Limb (tissue), 2 donors: ENCODE results near the gene BNC2.
"Not testable (repeated sequence)": the region's sequence is repeated elsewhere in the genome, so short reads cannot be mapped to it uniquely, and the experiment has no call there.

Experiments used
- DNase-seq, 2 donors: peaks; one replicate each; pipeline ENCODE4 v3.0.0-alpha.2; 2016; ENCODE audit errors: extremely low spot score in 2 of 2

BNC2 gene

DNA sequence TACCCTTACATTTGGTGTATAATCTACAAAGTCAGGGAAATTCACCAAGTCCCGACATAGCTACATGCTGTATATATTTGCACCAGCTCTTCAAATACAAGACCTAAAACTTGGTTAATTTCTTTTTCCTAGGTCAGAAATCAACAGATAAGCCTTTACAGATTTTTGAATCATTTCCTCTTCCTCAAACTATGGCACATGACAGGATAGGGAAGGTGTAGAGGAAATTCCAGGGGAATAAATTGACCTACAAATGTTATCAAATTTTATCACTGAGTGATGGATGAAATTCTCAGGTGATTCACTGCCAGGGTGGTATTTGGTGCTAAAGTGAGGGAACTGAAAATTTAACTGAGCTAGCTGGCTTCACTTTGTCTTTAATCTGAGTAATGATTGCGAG lies 360.0 kb downstream of the BNC2 start:
- DNase-seq: no peak

DNA sequence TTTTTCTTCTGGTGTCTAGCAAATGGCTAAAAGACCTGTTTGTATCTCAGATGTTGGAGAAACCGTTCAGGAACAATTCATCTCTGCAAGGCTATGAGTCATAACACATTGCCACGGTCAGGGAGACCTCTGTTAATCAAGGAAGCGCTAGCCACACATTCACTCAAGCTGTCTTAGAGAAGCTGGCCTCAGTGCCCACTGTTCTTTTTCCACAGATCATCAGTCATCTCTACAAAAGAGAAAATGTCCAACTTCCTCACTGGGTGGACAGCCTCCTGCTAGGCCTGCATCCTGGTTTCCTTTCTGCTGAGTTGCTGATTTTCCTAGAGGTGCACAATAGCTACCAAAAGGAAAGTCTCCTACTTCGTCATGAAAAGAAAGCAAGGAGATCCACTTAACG lies 360.5 kb downstream of the BNC2 start:
- DNase-seq: no peak

DNA sequence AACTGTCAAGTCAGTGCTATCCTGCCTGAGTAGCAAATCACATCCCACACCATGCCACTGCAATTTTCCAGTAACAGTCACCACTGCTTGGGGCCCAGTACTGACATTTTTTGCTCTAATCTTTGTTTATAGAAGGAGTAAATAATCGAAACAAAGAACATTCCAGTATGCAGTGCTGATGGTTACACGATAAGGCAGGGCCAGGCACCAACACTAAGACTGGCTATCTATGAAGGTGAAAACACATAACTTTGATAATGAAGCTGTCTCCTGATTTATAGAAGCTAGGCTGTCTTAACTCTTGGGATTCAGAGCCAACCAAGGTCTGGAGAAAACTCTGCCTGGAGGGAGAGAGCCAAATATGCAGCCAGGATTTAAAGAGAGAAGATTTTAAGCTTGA lies 365.3 kb downstream of the BNC2 start:
- no peak for DNase-seq

GRCh38 chr9:16501726-16502125 lies 368.7 kb downstream of the BNC2 start:
- no peak for DNase-seq

DNA sequence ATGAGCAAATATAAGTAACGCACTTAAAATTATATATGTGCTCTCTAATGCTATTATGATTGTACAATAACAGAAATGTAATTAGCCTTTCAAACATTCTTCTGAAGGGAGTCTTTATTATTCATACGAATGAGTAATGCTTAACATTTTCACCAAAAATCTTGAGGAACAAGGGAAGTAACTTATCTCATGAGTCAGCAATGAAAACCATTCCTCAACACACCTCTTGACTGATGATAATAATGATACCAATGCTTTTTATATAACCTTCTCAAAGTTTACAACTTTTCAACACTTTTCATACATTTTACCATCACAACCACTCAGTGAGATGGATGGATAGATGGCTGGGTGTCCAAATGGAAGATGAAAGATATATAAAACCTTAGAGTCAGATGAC lies 369.3 kb downstream of the BNC2 start:
- no peak for DNase-seq

GRCh38 chr9:16500386-16500785 lies 370.1 kb downstream of the BNC2 start:
- no peak for DNase-seq

- no peak for DNase-seq
Measured at GRCh38 chr9:16499892-16500291, 370.6 kb downstream of the BNC2 start.

- no peak for DNase-seq
Measured at GRCh38 chr9:16496908-16497307, 373.6 kb downstream of the BNC2 start.

GRCh38 chr9:16487915-16488314 lies 382.6 kb downstream of the BNC2 start:
- DNase-seq: no peak

DNA sequence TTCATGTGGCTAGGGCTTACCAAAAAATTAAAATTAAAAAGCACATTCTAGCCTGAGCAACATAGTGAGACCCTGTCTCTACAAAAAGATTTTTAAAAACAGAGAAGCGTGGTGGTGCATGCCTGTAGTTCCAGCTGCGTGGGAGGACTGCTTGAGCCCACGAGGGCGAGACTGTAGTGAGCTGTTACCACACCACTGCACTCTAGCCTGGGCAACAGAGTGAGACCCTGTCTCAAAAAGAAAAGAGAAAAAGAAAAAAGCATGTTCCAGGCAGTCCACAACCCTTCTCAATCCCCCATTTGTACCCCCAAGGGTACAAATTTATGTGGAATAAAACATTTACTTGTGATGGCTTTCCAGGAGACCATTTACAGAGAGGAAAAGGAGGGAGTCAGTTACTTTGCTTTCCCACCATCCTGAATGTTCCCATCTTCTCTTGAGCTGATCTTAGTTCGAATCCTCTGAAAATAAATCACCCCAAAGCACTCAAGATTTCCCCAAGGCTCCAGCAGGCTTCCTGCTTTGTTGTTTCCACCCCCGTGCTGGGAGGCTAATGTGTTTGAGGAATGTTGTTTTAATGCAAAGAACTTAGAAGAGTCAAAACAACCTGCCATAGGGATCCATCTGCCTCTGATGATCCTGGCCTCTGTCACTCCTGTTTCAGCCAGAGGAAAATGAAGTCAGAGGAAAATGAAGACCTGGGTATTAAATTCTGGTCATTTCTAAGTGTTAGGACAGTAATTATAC lies 384.7 kb downstream of the BNC2 start:
- no peak for DNase-seq

GRCh38 chr9:16485160-16485559 lies 385.3 kb downstream of the BNC2 start:
- DNase-seq: no peak

- no peak for DNase-seq
Measured at GRCh38 chr9:16484744-16485143, 385.7 kb downstream of the BNC2 start.

- no peak for DNase-seq
Measured at GRCh38 chr9:16484180-16484579, 386.3 kb downstream of the BNC2 start.

DNA sequence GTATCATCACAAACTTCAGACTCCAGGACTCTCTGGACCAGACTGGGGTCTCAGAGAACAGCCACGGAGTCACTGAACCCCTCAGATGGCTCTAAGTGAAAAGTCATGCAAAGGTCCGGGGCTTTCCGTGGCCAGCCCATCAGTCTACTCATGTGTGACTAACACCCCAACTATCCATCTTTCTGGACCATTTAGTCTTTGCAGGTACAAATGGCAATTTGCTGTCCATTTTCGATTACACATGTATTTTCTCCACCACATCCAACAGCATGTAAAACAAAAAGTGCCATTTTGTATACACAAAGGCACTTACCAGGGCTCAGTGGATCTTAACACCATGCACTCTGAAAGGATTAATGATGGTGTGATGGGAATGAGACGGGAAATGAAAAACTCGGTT lies 387.7 kb downstream of the BNC2 start:
- no peak for DNase-seq

DNA sequence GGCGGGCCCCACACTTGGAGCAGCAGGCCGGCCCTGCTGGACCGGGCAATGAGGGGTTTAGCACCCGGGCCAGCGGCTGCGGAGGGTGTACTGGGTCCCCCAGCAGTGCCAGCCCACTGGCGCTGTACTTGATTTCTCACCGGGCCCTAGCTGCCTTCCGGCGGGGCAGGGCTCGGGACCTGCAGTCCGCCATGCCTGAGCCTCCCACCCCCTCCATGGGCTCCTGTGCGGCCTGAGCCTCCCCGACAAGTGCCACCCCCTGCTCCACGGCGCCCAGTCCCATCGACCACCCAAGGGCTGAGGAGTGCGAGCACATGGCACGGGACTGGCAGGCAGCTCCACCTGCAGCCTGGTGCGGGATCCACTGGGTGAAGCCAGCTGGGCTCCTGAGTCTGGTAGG lies 389.9 kb downstream of the BNC2 start:
- DNase-seq: not testable (repeated sequence)

DNA sequence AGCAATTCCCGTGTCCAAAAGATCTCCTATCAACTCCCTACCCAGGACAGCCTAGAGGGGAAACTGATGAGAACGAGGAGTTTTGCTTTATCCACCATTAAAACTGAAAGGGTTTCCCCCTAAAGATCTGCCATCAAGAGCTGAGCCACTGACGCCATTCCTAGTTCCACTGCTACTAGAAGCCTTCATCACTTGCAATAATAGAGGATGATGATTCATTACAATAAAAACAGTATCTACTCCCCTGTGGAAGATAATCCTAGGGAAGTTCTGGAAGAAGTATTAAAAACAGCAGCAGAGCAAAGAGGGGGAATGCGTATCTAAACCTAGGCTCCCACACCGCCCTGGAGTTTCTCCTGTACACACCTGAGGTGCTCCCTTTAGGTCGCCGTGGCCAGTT lies 394.5 kb downstream of the BNC2 start:
- DNase-seq: no peak

- no peak for DNase-seq
Measured at GRCh38 chr9:16475257-16475656, 395.2 kb downstream of the BNC2 start.

DNA sequence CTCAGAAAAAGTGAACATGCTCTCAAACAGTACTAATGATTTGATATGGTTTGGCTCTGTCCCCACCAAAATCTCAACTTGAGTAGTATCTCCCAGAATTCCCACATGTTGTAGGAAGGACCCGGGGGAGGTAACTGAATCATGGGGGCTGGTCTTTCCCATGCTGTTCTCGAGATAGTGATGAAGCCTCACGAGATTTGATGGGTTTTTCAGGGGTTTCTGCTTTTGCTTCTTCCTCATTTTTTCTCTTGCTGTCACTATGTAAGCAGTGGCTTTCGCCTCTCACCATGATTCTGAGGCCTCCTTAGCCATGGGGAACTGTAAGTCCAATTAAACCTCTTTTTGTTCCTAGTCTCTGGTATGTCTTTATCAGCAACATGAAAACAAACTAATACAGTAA lies 401.3 kb downstream of the BNC2 start:
- no peak for DNase-seq

GRCh38 chr9:16461851-16462250 lies 408.6 kb downstream of the BNC2 start:
- DNase-seq: no peak

DNA sequence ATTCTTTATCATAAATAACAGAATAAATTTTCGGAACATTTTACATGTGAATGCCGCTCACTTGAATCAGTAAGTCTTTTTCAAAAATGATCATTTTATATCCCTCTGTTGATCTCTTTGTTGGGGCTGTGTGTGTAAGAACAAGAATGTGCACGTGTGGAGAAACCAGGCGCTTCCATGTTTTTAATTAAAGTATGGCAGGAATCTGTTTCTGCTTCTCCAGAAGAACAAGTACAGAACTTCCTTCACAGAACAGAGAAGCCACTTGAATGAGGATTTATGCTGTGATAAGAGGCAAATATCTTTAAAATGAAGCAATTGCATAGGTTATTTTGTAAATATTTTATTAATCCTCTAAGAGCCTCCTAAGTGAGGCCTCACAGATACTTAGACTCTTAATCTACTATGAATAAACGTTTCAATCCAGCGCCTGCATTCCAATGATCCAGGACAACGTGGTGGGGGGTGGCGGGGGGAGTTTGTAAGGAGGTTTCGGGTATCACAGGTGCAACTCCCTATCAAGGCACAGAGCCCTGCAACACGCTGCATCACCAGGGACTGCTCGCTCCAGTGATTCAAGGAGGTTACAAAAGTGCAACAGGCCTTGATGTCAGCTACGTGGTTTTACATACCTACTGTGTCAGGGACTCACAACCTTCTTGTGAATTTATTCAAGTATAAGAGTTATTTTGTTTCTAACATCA lies 409.2 kb downstream of the BNC2 start:
- DNase-seq: no peak

- DNase-seq: no peak
Measured at GRCh38 chr9:16460696-16461095, 409.8 kb downstream of the BNC2 start.

DNA sequence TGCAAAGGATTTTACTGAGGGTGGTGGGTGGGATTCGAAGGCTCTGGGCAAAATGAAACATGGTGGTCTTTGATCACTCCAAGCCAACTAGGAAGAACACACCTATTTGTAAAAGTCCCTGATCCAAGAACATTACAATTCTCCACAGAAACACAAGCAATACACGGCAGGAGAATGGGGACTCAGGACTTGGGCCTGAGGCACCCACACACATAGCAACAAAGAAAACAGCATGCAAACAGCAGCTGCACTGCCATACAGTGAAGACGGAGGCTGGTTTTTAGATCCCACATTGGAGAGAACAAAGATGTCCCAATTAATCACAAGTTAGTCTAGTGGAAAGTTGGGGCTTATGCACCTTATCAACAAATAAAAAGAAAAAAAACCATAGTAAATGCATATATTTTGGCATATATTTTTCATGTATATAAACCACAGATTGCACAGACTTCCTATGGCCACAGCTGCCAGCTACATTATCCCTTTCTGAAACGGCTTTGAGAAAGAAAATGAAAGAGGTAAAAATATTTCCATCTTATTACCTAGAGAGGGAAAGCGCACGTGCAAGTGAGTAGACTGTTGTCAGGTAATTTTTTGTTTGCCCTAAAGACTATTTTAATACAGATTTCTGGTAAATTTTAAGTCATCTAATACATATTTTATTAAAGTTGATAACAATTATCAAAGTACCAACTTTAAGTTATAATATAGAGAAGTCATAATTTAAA lies 410.9 kb downstream of the BNC2 start:
- peak in 1 of 2 donors; percentile 34 for DNase-seq
